Neural cell (in vitro differentiated cells): ENCODE measurements around the gene CDC5L.

Experiments
- CTCF ChIP-seq: fragments of 450-650 bp; IDR thresholded peaks from 2 replicates; pipeline ENCODE4 v1.5.1; 2014; ENCODE audit warnings: antibody characterized with exemption, mild to moderate bottlenecking, moderate library complexity; ENCODE audit not compliant: poor library complexity, severe bottlenecking
- EZH2 ChIP-seq: fragments of 200-600, 300-800 bp; shearing (Covaris generic), sonication (generic); IDR thresholded peaks from 2 replicates; pipeline ENCODE4 v1.6.1; 2014; ENCODE audit warnings: antibody characterized with exemption, low read length, borderline replicate concordance, mild to moderate bottlenecking; ENCODE audit not compliant: insufficient read depth, poor library complexity, severe bottlenecking
- TF ChIP-seq, protein P1 (sequence below): IDR thresholded peaks from 2 replicates; pipeline ENCODE4 v1.6.1; 2012; ENCODE audit warnings: borderline replicate concordance

- TF ChIP-seq CTCF (no peak), EZH2 (no peak)
- TF ChIP-seq, protein P1, sequence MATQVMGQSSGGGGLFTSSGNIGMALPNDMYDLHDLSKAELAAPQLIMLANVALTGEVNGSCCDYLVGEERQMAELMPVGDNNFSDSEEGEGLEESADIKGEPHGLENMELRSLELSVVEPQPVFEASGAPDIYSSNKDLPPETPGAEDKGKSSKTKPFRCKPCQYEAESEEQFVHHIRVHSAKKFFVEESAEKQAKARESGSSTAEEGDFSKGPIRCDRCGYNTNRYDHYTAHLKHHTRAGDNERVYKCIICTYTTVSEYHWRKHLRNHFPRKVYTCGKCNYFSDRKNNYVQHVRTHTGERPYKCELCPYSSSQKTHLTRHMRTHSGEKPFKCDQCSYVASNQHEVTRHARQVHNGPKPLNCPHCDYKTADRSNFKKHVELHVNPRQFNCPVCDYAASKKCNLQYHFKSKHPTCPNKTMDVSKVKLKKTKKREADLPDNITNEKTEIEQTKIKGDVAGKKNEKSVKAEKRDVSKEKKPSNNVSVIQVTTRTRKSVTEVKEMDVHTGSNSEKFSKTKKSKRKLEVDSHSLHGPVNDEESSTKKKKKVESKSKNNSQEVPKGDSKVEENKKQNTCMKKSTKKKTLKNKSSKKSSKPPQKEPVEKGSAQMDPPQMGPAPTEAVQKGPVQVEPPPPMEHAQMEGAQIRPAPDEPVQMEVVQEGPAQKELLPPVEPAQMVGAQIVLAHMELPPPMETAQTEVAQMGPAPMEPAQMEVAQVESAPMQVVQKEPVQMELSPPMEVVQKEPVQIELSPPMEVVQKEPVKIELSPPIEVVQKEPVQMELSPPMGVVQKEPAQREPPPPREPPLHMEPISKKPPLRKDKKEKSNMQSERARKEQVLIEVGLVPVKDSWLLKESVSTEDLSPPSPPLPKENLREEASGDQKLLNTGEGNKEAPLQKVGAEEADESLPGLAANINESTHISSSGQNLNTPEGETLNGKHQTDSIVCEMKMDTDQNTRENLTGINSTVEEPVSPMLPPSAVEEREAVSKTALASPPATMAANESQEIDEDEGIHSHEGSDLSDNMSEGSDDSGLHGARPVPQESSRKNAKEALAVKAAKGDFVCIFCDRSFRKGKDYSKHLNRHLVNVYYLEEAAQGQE, result no peak
Measured at GRCh38 chr6:44475417-44475778, 87.9 kb downstream of the CDC5L start.
